ENCODE data around the gene CHRNA4.
"Not testable (repeated sequence)": the region's sequence is repeated elsewhere in the genome, so short reads cannot be mapped to it uniquely, and the experiment has no call there.

Gene CHRNA4

GRCh38 chr20:63306673-63307537 is 54.2 kb downstream of the CHRNA4 start:
- DNase-seq, result no peak

- not testable (repeated sequence) for DNase-seq
These were observed 55.0 kb downstream of the CHRNA4 start for GRCh38 chr20:63305933-63306672.

- DNase-seq, result no peak
These were observed 55.8 kb downstream of the CHRNA4 start for GRCh38 chr20:63305393-63305792.

GRCh38 chr20:63303095-63303666 is 58.0 kb downstream of the CHRNA4 start:
- DNase-seq, result no peak

GRCh38 chr20:63301671-63302070 is 59.5 kb downstream of the CHRNA4 start:
- DNase-seq, result no peak

GRCh38 chr20:63298731-63299312 is 62.3 kb downstream of the CHRNA4 start:
- no peak for DNase-seq

GRCh38 chr20:63297796-63298572 is 63.2 kb downstream of the CHRNA4 start:
- DNase-seq, result no peak

- DNase-seq, result no peak
These were observed 63.8 kb downstream of the CHRNA4 start for GRCh38 chr20:63297371-63297781.

GRCh38 chr20:63296531-63297299 is 64.4 kb downstream of the CHRNA4 start:
- no peak for DNase-seq

GRCh38 chr20:63295846-63296245 is 65.3 kb downstream of the CHRNA4 start:
- no peak for DNase-seq

- no peak for DNase-seq
These were observed 65.7 kb downstream of the CHRNA4 start for GRCh38 chr20:63295422-63295821.

- no peak for DNase-seq
These were observed 66.1 kb downstream of the CHRNA4 start for GRCh38 chr20:63295018-63295417.

GRCh38 chr20:63294536-63294900 is 66.6 kb downstream of the CHRNA4 start:
- DNase-seq, result no peak

GRCh38 chr20:63293871-63294535 is 67.1 kb downstream of the CHRNA4 start:
- DNase-seq, result no peak

- no peak for DNase-seq
These were observed 67.7 kb downstream of the CHRNA4 start for GRCh38 chr20:63293456-63293855.
